GM19240 (cell line): ENCODE results near the gene SLC29A4.
"Not testable (repeated sequence)": the region's sequence is repeated elsewhere in the genome, so short reads cannot be mapped to it uniquely, and the experiment has no call there.

ENCODE experiments used
- DNase-seq: peaks from one replicate; pipeline ENCODE4 v3.0.0; 2011; ENCODE audit warnings: low spot score; ENCODE audit not compliant: insufficient read length

Gene SLC29A4

GRCh38 chr7:5282543-5283316, at the start of gene SLC29A4:
SLC29A4 (plus strand) TSS chr7:5282943; CDS start chr7:5287817, 4,874 bp downstream.
- no peak for DNase-seq

- DNase-seq, result no peak
Observed at GRCh38 chr7:5234852-5235831, 47.6 kb upstream of the SLC29A4 start.

GRCh38 chr7:5237286-5237685, 45.5 kb upstream of the SLC29A4 start:
- no peak for DNase-seq

GRCh38 chr7:5238500-5238899, 44.2 kb upstream of the SLC29A4 start:
- DNase-seq, result no peak

GRCh38 chr7:5243261-5243660, 39.5 kb upstream of the SLC29A4 start:
- no peak for DNase-seq

GRCh38 chr7:5248201-5248885, 34.4 kb upstream of the SLC29A4 start:
- no peak for DNase-seq

- not testable (repeated sequence) for DNase-seq
Observed at GRCh38 chr7:5250787-5251186, 32.0 kb upstream of the SLC29A4 start.

GRCh38 chr7:5253529-5253928, 29.2 kb upstream of the SLC29A4 start:
- not testable (repeated sequence) for DNase-seq

GRCh38 chr7:5254371-5254770, 28.4 kb upstream of the SLC29A4 start:
- not testable (repeated sequence) for DNase-seq

- no peak for DNase-seq
Observed at GRCh38 chr7:5255832-5256231, 26.9 kb upstream of the SLC29A4 start.

- DNase-seq, result not testable (repeated sequence)
Observed at GRCh38 chr7:5260530-5261068, 22.1 kb upstream of the SLC29A4 start.

GRCh38 chr7:5263066-5263465, 19.7 kb upstream of the SLC29A4 start:
- not testable (repeated sequence) for DNase-seq

GRCh38 chr7:5265320-5266190, 17.2 kb upstream of the SLC29A4 start:
- no peak for DNase-seq

- no peak for DNase-seq
Observed at GRCh38 chr7:5266191-5267028, 16.3 kb upstream of the SLC29A4 start.

GRCh38 chr7:5267829-5268228, 14.9 kb upstream of the SLC29A4 start:
- DNase-seq, result not testable (repeated sequence)

GRCh38 chr7:5269992-5270657, 12.6 kb upstream of the SLC29A4 start:
- DNase-seq, result not testable (repeated sequence)

- no peak for DNase-seq
Observed at GRCh38 chr7:5270788-5271187, 12.0 kb upstream of the SLC29A4 start.

GRCh38 chr7:5273831-5274405, 8.8 kb upstream of the SLC29A4 start:
- DNase-seq, result not testable (repeated sequence)
